Measurements from ENCODE around the gene GLIPR1L2. TPM values are rescaled to one million over a fixed set of nuclear protein-coding genes. Genes with fewer than 3 reads are reported as not detected.

The GLIPR1L2 gene
- total and polyA plus RNA-seq, 2 of the 8 experiments (the other 6 are each of a cell fraction or from before 2014, with no cell fraction given), result 0.09 TPM; not detected in 1

DNA sequence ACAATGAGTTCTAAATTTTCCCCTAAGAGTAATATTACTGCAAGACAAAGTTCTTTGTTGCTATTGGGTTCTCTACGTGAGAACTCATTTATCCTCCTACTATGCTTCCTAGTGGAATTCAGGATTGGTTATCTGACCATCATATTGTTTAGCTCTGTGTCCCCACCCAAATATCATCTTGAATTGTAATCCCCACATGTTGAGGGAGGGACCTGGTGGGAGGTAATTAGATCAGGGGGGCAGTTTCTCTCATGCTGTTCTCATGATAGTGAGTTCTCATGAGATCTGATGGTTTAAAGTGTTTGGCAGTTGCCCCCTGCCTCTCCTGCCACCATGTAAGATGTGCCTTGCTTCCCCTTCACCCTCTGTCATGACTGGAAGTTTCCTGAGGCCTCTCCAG lies 36.6 kb downstream of the GLIPR1L2 start:
- no peak overlapping the region for H2AK5ac ChIP-seq (ENCODE audit: low read depth, low read length)
- no peak overlapping the region for H3K4me3 ChIP-seq (ENCODE audit: extremely low read depth in 1 of 4, insufficient read depth in 2 of 4, low read depth in 3 of 4, low read length in 4 of 4)
- WGBS, 2 experiments (ENCODE audit: extremely low coverage in 1 of 2, insufficient coverage in 1 of 2, insufficient read length in 1 of 2, insufficient replicate concordance in 2 of 2, low coverage in 1 of 2, low lambda C conversion rate in 2 of 2, missing lambda C conversion rate in 1 of 2), result 53% methylated on average over 1 of the region's 1 CpG; no CpG with 5 or more reads in 1 of the 2 experiments
- H3K14ac ChIP-seq (ENCODE audit: insufficient read length), result no peak overlapping the region
- H3K4me1 ChIP-seq (replicated peaks in 1 of 4; ENCODE audit: control insufficient read depth in 3 of 4, insufficient read depth in 4 of 4, low read length in 3 of 4), result no peaks in the 10 kb centered on the region; a peak in 1 of 7 replicates
- H3K27me3 ChIP-seq (replicated peaks in 1 of 4; ENCODE audit: control insufficient read depth in 3 of 4, extremely low read depth in 1 of 4, insufficient read depth in 3 of 4, low read length in 3 of 4), result no peaks in the 10 kb centered on the region
- no peak overlapping the region for H2BK15ac ChIP-seq (ENCODE audit: low read length)
- no peak overlapping the region for H3K9ac ChIP-seq (replicated peaks in 1 of 4; ENCODE audit: extremely low read depth in 1 of 4, low read depth in 3 of 4, low read length in 3 of 4)
- no peak overlapping the region for H3K56ac ChIP-seq (replicated peaks; ENCODE audit: insufficient read length, low read depth, low read length)
- no peak overlapping the region for H2BK20ac ChIP-seq (ENCODE audit: low read length)
- no peak overlapping the region for H4K5ac ChIP-seq (ENCODE audit: insufficient read length, low read depth, low read length)
- H2BK5ac ChIP-seq (ENCODE audit: low read depth, low read length), result no peak overlapping the region
- H3K4me2 ChIP-seq (ENCODE audit: insufficient read depth in 1 of 2, low read depth in 2 of 2, low read length in 2 of 2), result no peak overlapping the region
- FAIRE-seq, result no peak
- H3K18ac ChIP-seq (ENCODE audit: extremely low read depth, low read length), result no peak overlapping the region
- H4K20me1 ChIP-seq (replicated peaks in 1 of 2; ENCODE audit: control insufficient read depth in 1 of 2, insufficient read depth in 2 of 2, low read length in 2 of 2), result no peaks in the 10 kb centered on the region
- no peaks in the 10 kb centered on the region for H3K79me2 ChIP-seq (ENCODE audit: control insufficient read depth in 1 of 2, insufficient read depth in 2 of 2, low read length in 2 of 2)
- ChIA-PET CTCF (ENCODE audit: partially characterized antibody) (no interaction called here), POLR2A (ENCODE audit: partially characterized antibody) (no interaction called here)
- H3K23me2 ChIP-seq (ENCODE audit: low read depth, low read length), result no peaks in the 10 kb centered on the region
- no peak overlapping the region for H3K4ac ChIP-seq (replicated peaks; ENCODE audit: insufficient read length, low read depth, low read length)
- H3K23ac ChIP-seq (ENCODE audit: insufficient read length), result no peak overlapping the region
- no peak overlapping the region for H2BK120ac ChIP-seq (replicated peaks; ENCODE audit: low read depth, low read length)
- H3K36me3 ChIP-seq (ENCODE audit: control insufficient read depth in 2 of 4, insufficient read depth in 4 of 4, low read length in 3 of 4), result peaks cover 0 to 6% (median 1%) of the 10 kb centered on the region in 4 experiments; a peak in 3 of 8 replicates
- DNase-seq (ENCODE audit: low read depth in 1 of 2, low spot score in 2 of 2), result no peak
- H2BK12ac ChIP-seq (ENCODE audit: low read depth, low read length), result no peak overlapping the region
- H2AFZ ChIP-seq (ENCODE audit: low read length), result no peak overlapping the region
- no peaks in the 10 kb centered on the region for H3K79me1 ChIP-seq (ENCODE audit: low read depth, low read length)
- TF ChIP-seq ZNF274 (IDR thresholded peaks at IDR 0.05; ENCODE audit: borderline replicate concordance, extremely low read depth, low read length) (peak; percentile 59; the same call in 1 of the 2 replicates), BRCA1 (IDR thresholded peaks at IDR 0.05; ENCODE audit: low read depth, low read length) (no peak)
- H4K8ac ChIP-seq (ENCODE audit: extremely low read depth, insufficient read depth, low read length), result no peak overlapping the region
- H3K27ac ChIP-seq (ENCODE audit: low read depth, low read length), result no peak overlapping the region
- H4K91ac ChIP-seq (replicated peaks; ENCODE audit: insufficient read length, low read length), result no peak overlapping the region
- H3K9me3 ChIP-seq (ENCODE audit: insufficient read depth in 2 of 2, low read depth in 1 of 2, low read length in 1 of 2), result peaks cover 13 to 19% of the 10 kb centered on the region in 2 experiments

Measured in H1 (cell line).